CD4-positive, alpha-beta T cell treated with Interleukin-6 for 4 hours (primary cell): ENCODE results near the gene ARHGDIG.

ENCODE experiments used
- DNase-seq: peaks from one replicate; pipeline ENCODE4 v3.0.0-alpha.2; 2020; ENCODE audit warnings: mixed read lengths

Gene ARHGDIG

DNA sequence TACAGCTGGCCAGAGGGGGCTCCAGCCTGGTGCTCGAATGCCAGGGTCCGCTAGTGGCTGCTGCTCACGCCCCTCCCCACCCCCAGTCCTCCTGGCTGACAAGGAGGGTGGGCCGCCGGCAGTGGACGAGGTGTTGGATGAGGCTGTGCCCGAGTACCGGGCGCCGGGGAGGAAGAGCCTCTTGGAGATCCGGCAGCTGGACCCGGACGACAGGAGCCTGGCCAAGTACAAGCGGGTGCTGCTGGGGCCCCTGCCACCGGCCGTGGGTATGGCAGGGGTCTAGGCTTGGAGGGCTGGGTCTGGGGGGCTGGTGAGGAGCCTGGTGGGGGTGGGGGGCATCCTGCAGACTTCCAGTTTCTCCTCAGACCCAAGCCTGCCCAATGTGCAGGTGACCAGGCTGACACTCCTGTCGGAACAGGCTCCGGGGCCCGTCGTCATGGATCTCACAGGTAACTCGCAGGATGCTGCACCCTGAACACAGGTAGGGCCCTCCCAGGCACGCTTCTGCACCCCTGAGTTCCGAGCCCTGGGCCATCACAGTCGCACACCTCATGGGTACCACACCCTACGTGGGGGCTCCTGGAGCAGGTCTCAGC, 1.4 kb downstream of the ARHGDIG start:
- DNase-seq, result no peak

DNA sequence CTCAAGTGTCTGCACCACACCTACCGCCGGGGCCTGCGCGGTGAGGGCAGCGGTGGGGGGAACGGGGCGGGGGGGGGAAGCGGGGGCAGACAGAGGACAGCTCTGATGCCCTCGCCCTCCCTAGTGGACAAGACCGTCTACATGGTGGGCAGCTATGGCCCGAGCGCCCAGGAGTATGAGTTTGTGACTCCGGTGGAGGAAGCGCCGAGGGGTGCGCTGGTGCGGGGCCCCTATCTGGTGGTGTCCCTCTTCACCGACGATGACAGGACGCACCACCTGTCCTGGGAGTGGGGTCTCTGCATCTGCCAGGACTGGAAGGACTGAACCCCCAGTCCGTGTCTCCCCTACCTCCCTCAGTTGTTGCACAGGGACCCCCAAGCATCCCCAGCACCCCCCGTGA, 2.1 kb downstream of the ARHGDIG start:
- no peak for DNase-seq

DNA sequence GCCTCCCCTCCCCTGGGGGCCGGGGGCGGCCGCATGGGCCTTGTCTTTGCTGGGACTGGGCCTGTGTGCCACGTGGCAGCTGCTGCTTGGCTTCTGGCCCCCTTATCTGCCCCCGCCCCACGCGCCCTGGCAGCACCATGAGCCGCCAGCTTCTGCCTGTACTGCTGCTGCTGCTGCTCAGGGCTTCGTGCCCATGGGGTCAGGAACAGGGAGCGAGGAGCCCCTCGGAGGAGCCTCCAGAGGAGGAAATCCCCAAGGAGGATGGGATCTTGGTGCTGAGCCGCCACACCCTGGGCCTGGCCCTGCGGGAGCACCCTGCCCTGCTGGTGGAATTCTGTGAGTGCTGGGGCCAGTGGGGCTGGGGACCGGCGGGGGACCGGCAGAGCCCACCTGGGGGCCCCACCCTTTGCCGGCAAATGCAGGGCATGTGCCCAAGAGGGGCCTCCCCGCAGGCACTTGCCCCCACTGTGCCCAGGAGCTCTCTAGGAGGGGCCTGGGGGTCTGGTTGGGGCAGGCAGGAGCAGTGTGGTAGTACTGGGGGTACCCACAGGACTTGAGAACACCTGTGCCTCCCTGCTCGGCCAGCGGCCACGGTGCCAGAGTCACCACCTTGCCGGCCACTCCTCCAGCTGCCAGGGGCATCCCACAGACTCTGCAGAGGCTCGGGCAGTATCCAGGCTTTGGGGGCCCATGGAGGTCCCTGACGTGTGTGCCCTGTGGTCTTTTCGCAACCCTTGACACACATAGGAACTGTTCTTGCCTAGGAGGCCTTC, 2.8 kb downstream of the ARHGDIG start, which contains the start of gene PDIA2:
PDIA2 (plus strand) TSS at position 132 of the 773 bp plus-strand sequence; CDS start at position 138, 6 bp downstream.
- DNase-seq, result no peak

DNA sequence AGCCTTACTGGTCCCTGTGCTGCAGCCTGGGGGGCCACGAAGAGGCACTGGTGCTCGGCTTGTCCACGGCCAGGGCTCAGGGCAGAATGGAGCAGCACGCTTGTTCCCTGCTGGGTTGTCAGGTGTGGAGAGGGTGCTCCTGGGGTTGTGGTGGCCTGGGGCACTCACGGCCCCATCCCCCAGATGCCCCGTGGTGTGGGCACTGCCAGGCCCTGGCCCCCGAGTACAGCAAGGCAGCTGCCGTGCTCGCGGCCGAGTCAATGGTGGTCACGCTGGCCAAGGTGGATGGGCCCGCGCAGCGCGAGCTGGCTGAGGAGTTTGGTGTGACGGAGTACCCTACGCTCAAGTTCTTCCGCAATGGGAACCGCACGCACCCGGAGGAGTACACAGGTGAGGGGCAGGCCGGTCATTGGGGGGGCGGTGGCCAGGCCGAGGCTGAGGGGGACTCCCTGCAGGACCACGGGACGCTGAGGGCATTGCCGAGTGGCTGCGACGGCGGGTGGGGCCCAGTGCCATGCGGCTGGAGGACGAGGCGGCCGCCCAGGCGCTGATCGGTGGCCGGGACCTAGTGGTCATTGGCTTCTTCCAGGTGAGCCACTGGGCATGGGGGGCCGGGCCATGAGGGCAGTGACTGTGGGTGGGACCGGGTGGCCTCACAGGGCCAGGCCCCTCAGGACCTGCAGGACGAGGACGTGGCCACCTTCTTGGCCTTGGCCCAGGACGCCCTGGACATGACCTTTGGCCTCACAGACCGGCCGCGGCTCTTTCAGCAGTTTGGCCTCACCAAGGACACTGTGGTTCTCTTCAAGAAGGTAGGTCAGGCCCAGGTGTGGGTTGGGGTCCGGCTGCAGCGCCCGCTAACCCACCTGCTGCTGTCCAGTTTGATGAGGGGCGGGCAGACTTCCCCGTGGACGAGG, 4.1 kb downstream of the ARHGDIG start:
- no peak for DNase-seq

DNA sequence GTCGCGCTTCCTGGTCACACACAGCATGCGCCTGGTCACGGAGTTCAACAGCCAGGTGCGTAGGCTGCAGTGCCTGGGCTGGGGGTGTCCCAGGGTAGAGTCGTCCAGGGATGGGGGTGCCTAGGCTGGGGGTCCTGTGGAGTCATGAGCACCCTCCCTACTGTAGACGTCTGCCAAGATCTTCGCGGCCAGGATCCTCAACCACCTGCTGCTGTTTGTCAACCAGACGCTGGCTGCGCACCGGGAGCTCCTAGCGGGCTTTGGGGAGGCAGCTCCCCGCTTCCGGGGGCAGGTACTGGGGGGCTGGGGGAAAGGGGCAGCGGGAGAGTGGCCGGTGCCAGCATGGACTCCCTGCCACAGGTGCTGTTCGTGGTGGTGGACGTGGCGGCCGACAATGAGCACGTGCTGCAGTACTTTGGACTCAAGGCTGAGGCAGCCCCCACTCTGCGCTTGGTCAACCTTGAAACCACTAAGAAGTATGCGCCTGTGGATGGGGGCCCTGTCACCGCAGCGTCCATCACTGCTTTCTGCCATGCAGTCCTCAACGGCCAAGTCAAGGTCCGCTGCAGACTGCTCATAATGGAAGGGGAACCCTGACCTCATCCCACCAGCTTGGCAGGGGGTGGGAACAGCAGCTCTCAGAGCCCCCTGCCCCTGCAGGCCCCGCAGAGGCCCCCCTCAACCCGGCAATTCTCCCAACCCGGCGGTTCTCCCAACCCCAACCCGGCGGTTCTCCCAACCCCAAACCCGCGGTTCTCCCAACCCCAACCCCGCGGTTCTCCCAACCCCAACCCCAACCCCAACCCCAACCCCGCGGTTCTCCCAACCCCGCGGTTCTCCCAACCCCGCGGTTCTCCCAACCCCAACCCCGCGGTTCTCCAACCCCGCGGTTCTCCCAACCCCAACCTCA, 5.0 kb downstream of the ARHGDIG start:
- DNase-seq, result no peak

DNA sequence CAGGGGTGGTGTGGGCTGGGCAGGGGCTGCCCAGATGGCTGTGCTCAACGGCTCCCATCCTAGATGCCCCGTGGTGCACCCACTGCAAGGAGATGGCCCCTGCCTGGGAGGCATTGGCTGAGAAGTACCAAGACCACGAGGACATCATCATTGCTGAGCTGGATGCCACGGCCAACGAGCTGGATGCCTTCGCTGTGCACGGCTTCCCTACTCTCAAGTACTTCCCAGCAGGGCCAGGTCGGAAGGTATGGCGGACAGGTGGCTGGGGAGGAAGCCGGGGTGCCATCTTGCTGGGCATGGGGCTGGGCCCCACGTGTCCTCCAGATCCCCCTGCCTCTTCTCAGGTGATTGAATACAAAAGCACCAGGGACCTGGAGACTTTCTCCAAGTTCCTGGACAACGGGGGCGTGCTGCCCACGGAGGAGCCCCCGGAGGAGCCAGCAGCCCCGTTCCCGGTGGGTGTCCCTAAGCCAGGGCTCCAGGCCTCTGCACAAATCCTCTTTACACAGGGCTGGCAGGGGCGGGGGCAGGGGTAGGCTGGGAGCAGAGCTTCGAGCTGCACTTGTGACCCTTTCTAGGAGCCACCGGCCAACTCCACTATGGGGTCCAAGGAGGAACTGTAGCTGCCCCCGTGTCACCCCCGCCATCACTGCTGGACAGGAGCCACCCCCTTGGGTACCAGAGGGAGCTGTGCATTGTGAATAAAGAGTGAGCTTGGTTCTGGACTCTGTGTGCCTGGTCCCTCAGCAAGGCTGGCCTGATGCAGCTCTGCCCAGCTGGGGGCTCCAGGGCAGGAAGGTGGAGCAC, 6.3 kb downstream of the ARHGDIG start:
- no peak for DNase-seq

DNA sequence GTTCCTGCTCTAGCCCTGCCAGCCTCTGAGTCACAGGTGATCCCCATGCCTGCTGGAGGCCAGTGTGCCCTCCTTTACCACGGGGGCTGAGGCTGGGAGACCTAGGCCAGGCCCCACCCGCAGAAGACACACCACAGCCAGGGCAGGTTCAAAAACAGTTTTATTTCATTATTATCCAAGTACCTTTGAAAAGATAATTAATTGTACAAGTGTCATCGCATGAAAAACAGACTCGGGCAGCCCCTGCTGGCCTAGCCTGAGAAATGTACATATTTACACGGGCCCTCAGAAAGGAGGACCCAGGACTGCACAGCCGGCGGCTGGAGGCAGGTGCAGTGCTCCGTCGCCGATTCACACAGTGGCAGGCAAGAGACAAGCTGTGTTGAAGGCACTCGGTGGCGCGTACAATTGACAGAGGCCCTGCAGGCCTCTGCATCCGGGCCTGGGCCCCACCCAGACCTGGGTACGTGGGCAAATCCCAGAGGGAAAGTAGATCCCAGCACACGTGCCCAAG, 7.0 kb downstream of the ARHGDIG start:
- DNase-seq, result no peak

DNA sequence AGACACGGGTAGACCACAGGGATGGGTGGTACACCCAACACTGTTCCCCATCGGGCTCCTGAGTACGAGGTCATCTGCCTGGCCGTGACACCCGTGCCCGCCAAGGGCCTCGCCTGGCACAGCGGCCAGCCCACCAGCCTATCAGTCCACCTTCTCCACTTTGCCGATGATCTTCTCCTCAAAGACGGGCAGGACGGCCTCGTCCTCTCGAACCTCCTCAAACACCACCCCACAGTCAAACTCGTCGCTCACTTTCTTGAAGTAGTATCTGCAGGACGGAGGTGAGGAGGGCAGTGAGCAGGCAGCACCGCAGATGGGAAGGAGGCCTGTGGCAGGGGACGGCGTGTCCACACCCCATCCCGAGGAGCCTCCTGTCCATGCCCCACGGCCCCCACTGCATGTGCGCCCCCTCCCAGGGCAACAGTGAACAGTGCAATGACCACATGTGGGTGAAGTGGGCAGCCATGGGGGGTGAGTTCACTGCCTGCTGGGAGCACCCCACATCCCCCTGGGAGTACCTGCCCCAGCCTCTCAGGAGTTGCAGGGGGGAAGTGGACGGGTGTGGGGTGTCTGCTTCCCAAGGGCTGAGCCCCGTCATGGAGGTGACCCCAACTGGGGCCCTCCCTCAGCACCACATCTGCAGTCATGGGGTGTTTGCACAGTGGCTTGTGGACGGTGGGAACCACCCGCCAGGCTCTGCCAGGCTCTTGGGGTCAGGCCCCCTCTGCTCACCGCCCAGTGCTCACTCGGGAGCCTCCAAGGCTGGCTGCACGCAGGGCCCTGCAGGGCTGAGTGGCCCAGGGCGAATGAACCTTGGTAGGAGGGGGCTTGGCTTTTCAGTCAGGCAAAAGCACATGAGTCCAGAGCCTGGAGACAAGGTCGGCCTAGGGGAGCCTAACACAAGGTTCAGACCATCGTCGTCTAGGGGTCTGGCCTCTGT, 7.9 kb downstream of the ARHGDIG start:
- no peak for DNase-seq

DNA sequence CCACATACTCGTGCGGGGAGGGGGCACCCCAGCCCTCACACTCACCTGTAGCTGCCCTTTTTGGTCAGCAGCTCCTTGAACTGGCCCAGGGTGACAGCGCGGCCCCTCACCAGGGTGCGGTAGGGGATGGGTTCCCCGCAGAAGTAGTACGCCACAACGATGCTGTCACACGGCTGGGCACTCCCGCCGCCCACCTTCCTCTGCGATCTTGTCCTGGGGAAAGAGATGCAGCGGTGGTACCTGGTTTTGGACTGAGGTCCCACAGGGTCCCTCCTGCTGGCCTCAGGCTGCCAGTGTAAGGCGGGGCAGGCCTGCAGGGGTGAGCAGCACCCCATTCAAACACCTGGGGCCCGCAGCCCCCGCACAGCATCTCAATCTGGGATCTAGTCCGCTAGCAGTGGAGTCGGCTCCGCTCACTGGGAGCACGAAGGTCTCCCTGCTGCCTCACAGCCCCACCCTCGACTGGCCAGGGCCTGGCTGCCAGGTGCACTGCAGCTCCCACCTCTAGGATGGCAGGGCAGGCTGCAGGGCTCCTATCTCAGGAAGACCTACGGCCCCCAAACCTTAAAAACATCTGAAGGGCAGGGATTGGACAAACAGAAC, 9.1 kb downstream of the ARHGDIG start:
- DNase-seq, result no peak

DNA sequence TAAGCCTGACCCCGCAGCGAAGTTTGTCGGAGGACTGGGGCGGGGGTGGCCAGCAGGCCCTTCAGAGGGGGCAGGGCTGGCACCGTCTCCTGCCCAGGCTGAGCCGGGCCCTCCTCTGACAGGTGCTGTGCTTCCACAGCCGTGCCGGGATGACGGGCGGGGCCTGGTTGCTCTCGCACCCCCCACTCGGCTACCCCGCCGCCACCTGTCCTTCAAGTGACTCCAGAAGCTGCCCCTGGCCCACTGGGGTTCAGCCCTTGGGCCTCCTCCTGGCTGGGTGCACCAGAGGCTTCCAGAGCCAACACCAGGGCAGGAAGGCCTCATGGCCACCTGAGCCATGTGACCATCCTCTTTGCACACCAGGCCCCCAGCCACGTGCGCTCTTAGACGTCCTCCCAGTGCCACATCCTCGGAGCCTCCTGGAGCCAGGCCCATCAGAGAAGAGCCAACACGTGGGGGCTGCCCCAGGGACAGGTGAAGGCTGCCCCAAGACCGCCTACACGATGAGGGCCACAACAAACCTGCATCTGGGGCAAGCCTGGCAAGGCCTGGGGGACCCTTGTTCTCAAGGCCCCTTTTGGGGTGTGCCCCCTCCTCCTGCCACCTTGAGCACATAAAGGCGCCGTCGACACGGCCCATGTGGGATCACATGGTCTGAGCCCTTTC, 9.8 kb downstream of the ARHGDIG start:
- no peak for DNase-seq

DNA sequence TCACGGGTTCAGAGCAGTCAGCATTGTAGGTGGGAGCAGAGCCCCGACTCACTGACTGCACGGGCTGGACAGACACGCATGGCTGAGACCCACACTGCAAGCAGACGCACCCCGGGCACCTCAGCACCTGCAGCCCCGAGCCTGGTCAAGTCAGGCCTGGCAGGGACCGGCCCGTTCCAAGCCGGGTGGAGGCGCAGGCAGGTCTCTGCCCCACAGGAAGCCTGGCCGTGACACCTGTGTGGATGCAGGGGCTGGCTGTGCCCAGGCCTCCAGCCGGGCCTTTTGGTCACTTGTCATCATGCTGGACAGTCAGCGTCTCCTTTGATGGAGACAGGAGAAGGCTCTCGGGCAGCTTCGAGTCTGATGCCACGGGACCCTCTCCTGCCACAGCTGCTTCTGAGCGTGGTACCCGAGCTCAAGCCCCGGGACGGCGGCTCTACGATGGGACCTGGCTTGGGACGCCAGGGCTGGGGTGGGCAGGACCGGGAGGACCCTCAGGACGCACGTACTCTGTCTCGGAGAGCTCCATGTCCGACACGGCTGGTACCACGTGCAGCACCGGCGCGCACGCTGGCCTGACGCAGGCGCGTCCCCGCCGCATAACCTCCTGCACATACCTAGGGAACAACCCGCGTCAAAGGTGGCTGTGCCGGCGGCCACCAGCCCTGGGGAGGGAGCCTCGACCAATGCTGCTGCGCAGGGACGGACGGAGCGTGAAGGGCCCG, 10.5 kb downstream of the ARHGDIG start:
- DNase-seq, result no peak

DNA sequence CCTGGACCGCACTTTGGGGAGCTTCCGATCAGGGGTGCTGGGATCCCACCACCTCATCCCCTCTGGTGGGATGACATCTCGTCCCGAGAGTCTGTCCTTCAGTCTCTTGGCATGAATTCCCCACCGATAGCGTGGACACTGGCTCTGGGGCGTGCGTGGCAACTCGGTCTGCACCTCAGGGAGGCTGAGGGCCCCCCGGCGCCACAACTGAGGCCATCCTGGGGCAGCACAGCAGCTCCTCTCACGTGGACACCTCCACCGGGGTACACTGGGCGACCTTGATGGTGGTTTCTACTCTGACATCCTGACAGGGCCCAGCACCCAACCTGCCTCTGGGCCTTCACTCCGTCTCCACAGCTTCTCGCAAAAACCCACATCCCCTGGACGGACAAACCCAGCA, 11.1 kb downstream of the ARHGDIG start:
- DNase-seq, result no peak

DNA sequence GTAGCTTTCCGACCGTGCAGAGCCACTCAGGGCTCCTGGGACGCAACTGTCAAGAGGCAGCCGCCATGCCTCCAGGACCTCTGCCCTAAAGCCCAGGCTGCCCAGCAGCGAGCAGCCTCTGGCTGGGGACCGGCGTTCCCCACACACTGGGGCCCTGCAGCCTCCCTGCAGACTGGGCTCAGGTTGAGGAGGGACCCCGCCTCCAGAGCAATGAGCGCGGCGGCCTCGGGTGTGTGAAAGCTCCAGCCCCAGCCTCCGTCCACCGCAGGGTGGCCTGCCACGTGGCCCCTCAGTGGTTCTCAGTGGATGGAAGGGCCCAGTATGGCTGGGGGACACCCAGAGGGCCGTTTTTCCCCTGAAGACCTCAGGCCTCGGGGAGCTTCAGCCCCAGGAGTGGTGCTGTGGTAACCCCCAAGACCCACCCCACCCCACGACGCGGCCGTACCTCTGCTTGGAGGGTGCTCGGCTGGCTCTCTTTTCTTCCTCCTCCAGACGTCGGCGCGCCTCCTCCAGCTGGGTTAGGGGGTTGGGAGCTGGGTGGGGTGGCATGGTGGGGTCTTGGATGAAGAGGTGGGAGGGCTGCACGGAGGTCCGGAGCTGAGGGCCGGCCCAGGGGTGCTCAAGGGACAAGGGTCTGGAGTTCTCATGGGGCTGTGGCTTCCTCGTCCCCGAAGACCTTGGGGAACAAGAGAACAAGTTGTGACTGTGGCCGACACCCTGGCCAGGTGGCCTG, 12.8 kb downstream of the ARHGDIG start:
- DNase-seq, result no peak

DNA sequence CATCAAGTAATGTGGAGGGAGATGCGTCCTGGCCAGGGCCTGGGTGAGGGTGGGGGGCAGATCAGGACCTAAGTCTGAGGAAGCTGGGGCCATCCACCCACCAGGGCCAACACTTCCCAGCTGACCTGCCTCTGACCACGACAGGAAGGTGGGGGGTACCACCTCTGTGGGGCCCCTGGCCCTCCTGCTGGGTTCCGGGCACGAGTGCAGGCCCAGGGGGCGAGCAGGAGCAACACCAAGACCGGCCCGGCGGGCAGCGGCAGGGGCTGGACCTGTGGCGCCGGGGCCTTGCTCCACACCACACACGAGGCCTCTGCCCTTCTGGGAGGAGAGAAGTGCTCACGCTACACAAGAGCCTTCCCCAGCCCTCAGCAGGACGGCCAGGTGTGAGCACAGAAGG, 15.9 kb downstream of the ARHGDIG start:
- DNase-seq, result no peak

DNA sequence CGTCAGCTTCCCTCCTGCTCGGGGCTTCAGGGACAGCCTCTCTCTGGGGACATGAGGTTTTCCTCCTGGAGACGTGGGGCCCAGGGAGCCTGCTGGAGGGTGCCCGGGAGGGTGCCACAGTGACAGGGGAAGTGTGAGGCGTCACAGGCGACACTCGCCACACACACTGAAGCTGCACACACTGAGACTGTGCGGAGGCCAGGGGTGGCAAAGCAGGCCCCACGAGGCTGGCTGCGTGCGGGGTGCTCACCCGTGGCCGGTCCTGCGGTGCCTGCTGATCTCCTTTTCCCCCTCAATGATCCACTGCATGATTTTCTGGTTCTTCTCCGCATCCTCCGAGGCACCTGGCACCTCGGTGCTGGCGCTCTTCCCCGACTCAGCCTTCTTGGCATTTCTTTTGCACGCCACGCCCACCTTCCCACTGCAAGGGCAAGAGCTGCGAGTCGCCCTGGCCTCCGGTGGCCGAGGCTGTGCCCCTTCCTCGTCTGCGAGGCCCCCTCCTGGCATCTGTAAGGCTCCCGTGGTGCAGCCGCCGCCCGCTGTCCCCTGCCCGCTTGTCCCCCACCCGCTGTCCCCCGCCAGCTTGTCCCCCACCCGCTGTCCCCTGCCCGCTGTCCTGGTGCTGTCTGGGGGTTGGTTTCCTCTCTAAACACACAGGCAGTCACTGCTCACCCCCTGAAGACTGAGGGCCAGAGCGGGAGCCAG, 16.6 kb downstream of the ARHGDIG start:
- no peak for DNase-seq

DNA sequence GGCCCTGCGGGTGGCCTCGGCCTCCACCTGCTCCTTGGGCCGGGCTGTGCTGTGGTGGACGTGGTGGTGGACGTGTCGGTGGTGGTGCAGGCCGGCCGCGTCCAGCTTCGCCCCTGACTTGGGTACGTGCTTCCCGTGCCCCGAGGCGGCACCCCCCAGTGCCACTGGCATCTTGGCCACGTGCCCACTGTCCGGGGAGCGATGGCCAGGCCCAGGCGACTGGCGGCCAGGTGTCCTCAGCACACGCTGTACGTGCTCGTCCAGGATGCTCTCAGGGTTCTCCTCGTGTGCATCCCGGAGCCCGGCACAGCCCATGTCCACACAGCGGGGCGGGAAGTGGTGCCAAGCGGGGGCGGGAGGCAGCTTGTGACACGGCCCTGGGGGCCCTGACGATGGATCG, 17.4 kb downstream of the ARHGDIG start:
- no peak for DNase-seq

DNA sequence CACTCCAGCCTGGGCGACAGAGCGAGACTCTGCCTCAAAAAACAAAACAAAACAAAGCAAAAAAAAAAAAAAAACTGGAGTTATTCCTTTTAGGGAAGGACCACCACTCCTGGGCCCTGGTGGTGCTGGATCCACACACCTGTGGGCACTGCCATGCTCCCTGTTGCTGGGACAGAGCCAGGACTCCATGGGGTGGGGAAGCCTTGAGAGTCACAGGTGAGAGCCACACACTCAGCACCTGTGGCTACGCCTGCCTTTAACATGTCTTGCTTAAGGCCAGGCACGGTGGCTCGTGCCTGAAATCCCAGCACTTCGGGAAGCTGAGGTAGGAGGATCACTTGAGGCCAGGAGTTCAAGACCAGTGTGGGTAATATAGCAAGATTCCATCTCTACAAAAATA, 20.8 kb downstream of the ARHGDIG start:
- no peak for DNase-seq
